Esophagus (tissue), 2 donors: Measurements from ENCODE around the gene COMTD1. TPM values are rescaled to one million over a fixed set of nuclear protein-coding genes. Genes with fewer than 3 reads are reported as not detected.
A peak's percentile ranks its signal among the peaks of the same experiment; 100 is the strongest.

Source experiments
- H3K27ac ChIP-seq, 2 donors: one replicate each; pipeline ENCODE4 v1.5.1; 2013; ENCODE audit warnings: low read depth in 2 of 2, mild to moderate bottlenecking in 2 of 2, inconsistent platforms in 1 of 2, low read length in 1 of 2, moderate library complexity in 1 of 2
- H3K27me3 ChIP-seq, 2 donors: one replicate each; pipeline ENCODE4 v1.6.1; 2013; ENCODE audit warnings: low read length in 2 of 2, control low read depth in 1 of 2, mild to moderate bottlenecking in 1 of 2; ENCODE audit not compliant: insufficient read depth in 2 of 2, control insufficient read depth in 1 of 2
- H3K36me3 ChIP-seq, 2 donors: one replicate each; pipeline ENCODE4 v1.6.1; 2013; ENCODE audit warnings: low read length in 1 of 2; ENCODE audit not compliant: control insufficient read depth in 2 of 2, insufficient read depth in 2 of 2
- H3K4me1 ChIP-seq, 2 donors: one replicate each; pipeline ENCODE4 v1.6.1; 2013; ENCODE audit warnings: low read length in 1 of 2; ENCODE audit not compliant: control insufficient read depth in 2 of 2, insufficient read depth in 2 of 2
- H3K4me3 ChIP-seq, 2 donors: one replicate each; pipeline ENCODE4 v1.5.1; 2013; ENCODE audit warnings: low read length in 2 of 2, mild to moderate bottlenecking in 2 of 2, low read depth in 1 of 2, moderate library complexity in 1 of 2
- H3K9me3 ChIP-seq, 2 donors: one replicate each; pipeline ENCODE4 v1.6.1; 2013; ENCODE audit warnings: mild to moderate bottlenecking in 2 of 2, low read depth in 1 of 2, low read length in 1 of 2, moderate library complexity in 1 of 2; ENCODE audit not compliant: control insufficient read depth in 2 of 2, insufficient read depth in 1 of 2
- WGBS, 2 donors: extraction: QIAGEN DNeasy Blood & Tissue Kit; methylation state at CpG; one replicate each; pipeline ENCODE4 v1.1.7; 2013; 5-methylcytosine and 5-hydroxymethylcytosine counted together
- polyA plus RNA-seq, 2 donors: library from polyadenylated mRNA; stranded (reverse); fragments of 200-250 nt; gene quantifications; one replicate each; pipeline ENCODE4 v1.2.3, GENCODE V29; 2013
- donor health status: healthy with polysubstance abuse.
- donor health status: Bipolar disorder and iron deficiency.

The COMTD1 gene
- polyA plus RNA-seq, 2 donors, result 153 to 185 TPM

GRCh38 chr10:75234683-75235374, 928 bp downstream of the COMTD1 start:
- H3K4me3 ChIP-seq, result peak overlapping the region; percentile 64 to 77
- 0% methylated on average over 49 to 62 of the region's 62 CpGs for WGBS, 2 donors
- H3K4me1 ChIP-seq, result peaks cover 0 to 3% of the 10 kb centered on the region in 2 donors
- peaks cover 0 to 15% of the 10 kb centered on the region in 2 donors for H3K36me3 ChIP-seq
- peak overlapping the region; percentile 97 to 98 for H3K27ac ChIP-seq
- no peaks in the 10 kb centered on the region for H3K27me3 ChIP-seq
- H3K9me3 ChIP-seq, result no peaks in the 10 kb centered on the region

- 5 to 7% methylated on average over 48 of the region's 48 CpGs for WGBS, 2 donors
- Histone ChIP-seq H3K27ac (peak overlapping the region; percentile 97 to 98), H3K4me1 (peaks cover 0 to 3% of the 10 kb centered on the region in 2 donors)
Measured at GRCh38 chr10:75234017-75234682, 1.6 kb downstream of the COMTD1 start.

GRCh38 chr10:75233444-75234016, 2.2 kb downstream of the COMTD1 start:
- Histone ChIP-seq H3K9me3 (no peaks in the 10 kb centered on the region), H3K4me3 (peak overlapping the region; percentile 33 to 38), H3K27ac (peak overlapping the region; percentile 90 to 98), H3K27me3 (no peaks in the 10 kb centered on the region), H3K36me3 (peaks cover 0 to 17% of the 10 kb centered on the region in 2 donors), H3K4me1 (peaks cover 0 to 3% of the 10 kb centered on the region in 2 donors)
- 40 to 41% methylated on average over 14 of the region's 14 CpGs for WGBS, 2 donors

More at GRCh38 chr10:75234017-75234682, 1.6 kb downstream of the COMTD1 start:
- Histone ChIP-seq H3K4me3 (peak overlapping the region; percentile 64 to 77), H3K27me3 (no peaks in the 10 kb centered on the region), H3K9me3 (no peaks in the 10 kb centered on the region), H3K36me3 (peaks cover 0 to 15% of the 10 kb centered on the region in 2 donors)

- no peaks in the 10 kb centered on the region for H3K9me3 ChIP-seq
- H3K4me1 ChIP-seq, result peaks cover 0 to 3% of the 10 kb centered on the region in 2 donors
- no peak overlapping the region for H3K4me3 ChIP-seq
- H3K27me3 ChIP-seq, result no peaks in the 10 kb centered on the region
- 75% methylated on average over 4 of the region's 4 CpGs for WGBS, 2 donors
- H3K27ac ChIP-seq, result peak overlapping the region; percentile 36 to 38
- H3K36me3 ChIP-seq, result peaks cover 0 to 20% of the 10 kb centered on the region in 2 donors
Measured at GRCh38 chr10:75231672-75232581, 3.8 kb downstream of the COMTD1 start.

- peak overlapping the region; percentile 34 to 52 for H3K27ac ChIP-seq
- H3K27me3 ChIP-seq, result no peaks in the 10 kb centered on the region
- H3K4me3 ChIP-seq, result no peak overlapping the region
- WGBS, 2 donors, result 20 to 21% methylated on average over 5 of the region's 5 CpGs
- peaks cover 0 to 3% of the 10 kb centered on the region in 2 donors for H3K4me1 ChIP-seq
- no peaks in the 10 kb centered on the region for H3K9me3 ChIP-seq
- H3K36me3 ChIP-seq, result peaks cover 0 to 20% of the 10 kb centered on the region in 2 donors
Measured at GRCh38 chr10:75230600-75231038, 5.1 kb downstream of the COMTD1 start.

- no peak overlapping the region for H3K4me3 ChIP-seq
- peaks cover 0 to 20% of the 10 kb centered on the region in 2 donors for H3K36me3 ChIP-seq
- 52 to 63% methylated on average over 3 of the region's 3 CpGs for WGBS, 2 donors
- H3K27me3 ChIP-seq, result no peaks in the 10 kb centered on the region
- H3K9me3 ChIP-seq, result no peaks in the 10 kb centered on the region
- H3K27ac ChIP-seq, result peak overlapping the region in 1 of 2 donors; percentile 36
- peaks cover 0 to 3% of the 10 kb centered on the region in 2 donors for H3K4me1 ChIP-seq
Measured at GRCh38 chr10:75229971-75230370, 5.8 kb downstream of the COMTD1 start.

- no peaks in the 10 kb centered on the region for H3K9me3 ChIP-seq
- H3K27me3 ChIP-seq, result no peaks in the 10 kb centered on the region
- H3K4me1 ChIP-seq, result peaks cover 0 to 3% of the 10 kb centered on the region in 2 donors
- H3K27ac ChIP-seq, result peak overlapping the region; percentile 54 to 86
- 44 to 54% methylated on average over 4 of the region's 4 CpGs for WGBS, 2 donors
- H3K4me3 ChIP-seq, result no peak overlapping the region
- H3K36me3 ChIP-seq, result peaks cover 8 to 20% of the 10 kb centered on the region in 2 donors
Measured at GRCh38 chr10:75228834-75229233, 6.9 kb downstream of the COMTD1 start.

- peaks cover 0 to 3% of the 10 kb centered on the region in 2 donors for H3K4me1 ChIP-seq
- no peak overlapping the region for H3K4me3 ChIP-seq
- H3K36me3 ChIP-seq, result peaks cover 13 to 21% of the 10 kb centered on the region in 2 donors
- 87 to 90% methylated on average over 3 of the region's 3 CpGs for WGBS, 2 donors
- H3K9me3 ChIP-seq, result no peaks in the 10 kb centered on the region
- peak overlapping the region; percentile 54 to 73 for H3K27ac ChIP-seq
- no peaks in the 10 kb centered on the region for H3K27me3 ChIP-seq
Measured at GRCh38 chr10:75228278-75228677, 7.5 kb downstream of the COMTD1 start.

- Histone ChIP-seq H3K36me3 (peaks cover 13 to 17% of the 10 kb centered on the region in 2 donors), H3K9me3 (no peaks in the 10 kb centered on the region), H3K27ac (peak overlapping the region; percentile 78 to 82), H3K4me1 (peaks cover 0 to 3% of the 10 kb centered on the region in 2 donors), H3K27me3 (no peaks in the 10 kb centered on the region), H3K4me3 (no peak overlapping the region)
- 55 to 64% methylated on average over 5 of the region's 5 CpGs for WGBS, 2 donors
Measured at GRCh38 chr10:75226656-75227055, 9.1 kb downstream of the COMTD1 start.
